Measurements from ENCODE around the gene KCNJ9.

- TF ChIP-seq CTCF (conservative IDR thresholded peaks at IDR 0.05; ENCODE audit: low read depth in 2 of 2): no peak
- no peak for TF ChIP-seq REST (IDR thresholded peaks at IDR 0.05; ENCODE audit: unreplicated experiment)
- no peak for TF ChIP-seq EZH2 (IDR thresholded peaks at IDR 0.05; ENCODE audit: low read depth, unreplicated experiment)
- TF ChIP-seq EZH2phosphoT487 (IDR thresholded peaks at IDR 0.05; ENCODE audit: unreplicated experiment): no peak
- no peak for TF ChIP-seq CREB1 (CRISPR knock-in tag; IDR thresholded peaks at IDR 0.05; ENCODE audit: low read depth)
- no peak for TF ChIP-seq ZNF114 (CRISPR knock-in tag; IDR thresholded peaks at IDR 0.05)
- TF ChIP-seq POLR2AphosphoS5 (IDR thresholded peaks at IDR 0.05; ENCODE audit: low read depth): no peak
- no peak for TF ChIP-seq STAT1 (IDR thresholded peaks at IDR 0.05; ENCODE audit: unreplicated experiment)
- no peak for TF ChIP-seq NANOG (IDR thresholded peaks at IDR 0.05; ENCODE audit: borderline replicate concordance)
- TF ChIP-seq JUNB (IDR thresholded peaks at IDR 0.05; ENCODE audit: unreplicated experiment): no peak
- TF ChIP-seq ETS1 (IDR thresholded peaks at IDR 0.05): no peak
- no peak for TF ChIP-seq ZNF331 (CRISPR knock-in tag; IDR thresholded peaks at IDR 0.05; ENCODE audit: low read depth)
- TF ChIP-seq ZNF462 (CRISPR knock-in tag; IDR thresholded peaks at IDR 0.05): no peak
Observed at GRCh38 chr1:160063176-160063575, 18.2 kb upstream of the KCNJ9 start.
